Loucy (cell line): Measurements from ENCODE around the gene OR2K2.

Source experiments
- H2AFZ ChIP-seq: fragments of 200-600 bp; sonication (generic); 2 replicates; pipeline ENCODE4 v1.6.0; 2016; ENCODE audit warnings: antibody characterized with exemption, mild to moderate bottlenecking, low read length, moderate library complexity
- H3F3A ChIP-seq: fragments of 200-600 bp; 2 replicates; pipeline ENCODE4 v1.6.0; 2016; ENCODE audit warnings: antibody characterized with exemption, low read depth, mild to moderate bottlenecking
- H3K27me3 ChIP-seq: fragments of 200-600 bp; sonication (generic); 2 replicates; pipeline ENCODE4 v1.6.1; 2014; ENCODE audit warnings: low read length, mild to moderate bottlenecking; ENCODE audit not compliant: insufficient read depth, poor library complexity, severe bottlenecking
- H3K36me3 ChIP-seq: fragments of 200-600 bp; sonication (generic); 2 replicates; pipeline ENCODE4 v1.6.1; 2016; ENCODE audit warnings: low read length; ENCODE audit not compliant: insufficient read depth
- H3K4me1 ChIP-seq: fragments of 200-600 bp; sonication (generic); 2 replicates; pipeline ENCODE4 v1.5.1; 2014; ENCODE audit warnings: low read length, mild to moderate bottlenecking; ENCODE audit not compliant: insufficient read depth, poor library complexity, severe bottlenecking
- H3K4me2 ChIP-seq: fragments of 200-600 bp; sonication (generic); 2 replicates; pipeline ENCODE4 v1.6.0; 2014; ENCODE audit warnings: antibody characterized with exemption, low read length, low read depth, mild to moderate bottlenecking; ENCODE audit not compliant: poor library complexity, severe bottlenecking
- H3K4me3 ChIP-seq: fragments of 200-600 bp; sonication (generic); 2 replicates; pipeline ENCODE4 v1.5.1; 2014; ENCODE audit warnings: low read length, mild to moderate bottlenecking, mixed read lengths; ENCODE audit not compliant: poor library complexity, severe bottlenecking
- H3K79me2 ChIP-seq: fragments of 200-600 bp; sonication (generic); 2 replicates; pipeline ENCODE4 v1.6.1; 2014; ENCODE audit warnings: low read length; ENCODE audit not compliant: insufficient read depth
- H3K9ac ChIP-seq: fragments of 200-600 bp; sonication (generic); 2 replicates; pipeline ENCODE4 v1.6.0; 2014; ENCODE audit warnings: mild to moderate bottlenecking, low read depth, low read length, moderate library complexity; ENCODE audit not compliant: poor library complexity, severe bottlenecking
- H3K9me2 ChIP-seq: fragments of 200-600 bp; sonication (generic); replicated peaks from 2 replicates; pipeline ENCODE4 v1.6.1; 2016; ENCODE audit warnings: low read depth, low read length, mixed read lengths
- H3K9me3 ChIP-seq: fragments of 200-600 bp; sonication (generic); 2 replicates; pipeline ENCODE4 v1.6.1; 2014; ENCODE audit warnings: mild to moderate bottlenecking, antibody characterized with exemption, low read length, low read depth; ENCODE audit not compliant: insufficient read depth
- H4K20me1 ChIP-seq: fragments of 200-600 bp; sonication (generic); 2 replicates; pipeline ENCODE4 v1.6.0; 2014; ENCODE audit warnings: antibody characterized with exemption, low read length, mild to moderate bottlenecking; ENCODE audit not compliant: insufficient read depth, poor library complexity, severe bottlenecking
- CTCF ChIP-seq: fragments of 200-600 bp; sonication (generic); conservative IDR thresholded peaks from 2 replicates; pipeline ENCODE4 v1.5.1; 2014; ENCODE audit warnings: mild to moderate bottlenecking, antibody characterized with exemption, low read length
- EZH2phosphoT487 ChIP-seq: fragments of 200-600 bp; IDR thresholded peaks from 2 replicates; pipeline ENCODE4 v1.6.1; 2018; ENCODE audit warnings: antibody characterized with exemption, mild to moderate bottlenecking, moderate library complexity, borderline replicate concordance

OR2K2 gene

GRCh38 chr9:111360881-111361280 is 30.9 kb upstream of the OR2K2 start:
- no peaks in the 10 kb centered on the region for H3K27me3 ChIP-seq
- H3K4me3 ChIP-seq: no peak overlapping the region
- no peaks in the 10 kb centered on the region for H3K9me3 ChIP-seq
- H2AFZ ChIP-seq: no peak overlapping the region
- H3K9ac ChIP-seq: no peak overlapping the region
- no peaks in the 10 kb centered on the region for H3K9me2 ChIP-seq
- H4K20me1 ChIP-seq: no peaks in the 10 kb centered on the region
- H3K79me2 ChIP-seq: no peaks in the 10 kb centered on the region
- H3K4me1 ChIP-seq: no peaks in the 10 kb centered on the region
- H3K36me3 ChIP-seq: peaks cover 8% of the 10 kb centered on the region; the same call in 1 of the 2 replicates
- no peaks in the 10 kb centered on the region for H3F3A ChIP-seq
- H3K4me2 ChIP-seq: no peak overlapping the region
- no peak for TF ChIP-seq CTCF
- no peak for TF ChIP-seq EZH2phosphoT487

- Histone ChIP-seq H2AFZ (no peak overlapping the region), H3K9ac (no peak overlapping the region), H3K4me3 (no peak overlapping the region), H3K79me2 (no peaks in the 10 kb centered on the region), H3K9me2 (no peaks in the 10 kb centered on the region), H3K4me1 (no peaks in the 10 kb centered on the region), H3K36me3 (no peaks in the 10 kb centered on the region), H3K27me3 (no peaks in the 10 kb centered on the region), H3K9me3 (no peaks in the 10 kb centered on the region), H3F3A (no peaks in the 10 kb centered on the region), H4K20me1 (no peaks in the 10 kb centered on the region), H3K4me2 (no peak overlapping the region)
- TF ChIP-seq EZH2phosphoT487 (no peak), CTCF (no peak)
Observed at GRCh38 chr9:111356481-111357244, 26.6 kb upstream of the OR2K2 start.

GRCh38 chr9:111352545-111352944 is 22.5 kb upstream of the OR2K2 start:
- Histone ChIP-seq H3K79me2 (no peaks in the 10 kb centered on the region), H3K27me3 (no peaks in the 10 kb centered on the region), H4K20me1 (no peaks in the 10 kb centered on the region), H3K4me2 (no peak overlapping the region), H3K9me2 (no peaks in the 10 kb centered on the region), H3K9me3 (no peaks in the 10 kb centered on the region), H3K4me3 (no peak overlapping the region), H3K9ac (no peak overlapping the region), H3K4me1 (no peaks in the 10 kb centered on the region), H3K36me3 (no peaks in the 10 kb centered on the region), H3F3A (no peaks in the 10 kb centered on the region), H2AFZ (no peak overlapping the region)
- TF ChIP-seq CTCF (no peak), EZH2phosphoT487 (no peak)
